Mesendoderm (in vitro differentiated cells): ENCODE results near the gene CSNK2A1.
"Not testable (repeated sequence)": the region's sequence is repeated elsewhere in the genome, so short reads cannot be mapped to it uniquely, and the experiment has no call there.

Source experiments
- DNase-seq: peaks from one replicate; pipeline ENCODE4 v3.0.0; 2013
- H2AK5ac ChIP-seq: 2 replicates; pipeline ENCODE4 v1.6.1; 2013; ENCODE audit warnings: low read length, inconsistent platforms
- H2BK120ac ChIP-seq: 2 replicates; pipeline ENCODE4 v1.6.1; 2013; ENCODE audit warnings: low read depth, mild to moderate bottlenecking, low read length, moderate library complexity, mixed read lengths
- H2BK15ac ChIP-seq: replicated peaks from 2 replicates; pipeline ENCODE4 v1.6.1; 2013; ENCODE audit warnings: low read depth, mild to moderate bottlenecking, moderate library complexity
- H2BK5ac ChIP-seq: 2 replicates; pipeline ENCODE4 v1.6.1; 2013; ENCODE audit warnings: low read length, inconsistent platforms
- H3K18ac ChIP-seq: 2 replicates; pipeline ENCODE4 v1.6.1; 2013; ENCODE audit warnings: mild to moderate bottlenecking, low read length, mixed read lengths
- H3K23ac ChIP-seq: one replicate; pipeline ENCODE4 v1.6.1; 2013; ENCODE audit warnings: low read length
- H3K27ac ChIP-seq: 2 replicates; pipeline ENCODE4 v1.5.1; 2013; ENCODE audit warnings: low read depth, mild to moderate bottlenecking, inconsistent platforms, low read length, moderate library complexity
- H3K27me3 ChIP-seq: 2 replicates; pipeline ENCODE4 v1.6.1; 2013; ENCODE audit warnings: low read length, control low read depth, mild to moderate bottlenecking, inconsistent platforms; ENCODE audit not compliant: insufficient read depth, poor library complexity
- H3K36me3 ChIP-seq: 2 replicates; pipeline ENCODE4 v1.6.1; 2013; ENCODE audit warnings: low read length, inconsistent platforms; ENCODE audit not compliant: control insufficient read depth, insufficient read depth
- H3K4ac ChIP-seq: one replicate; pipeline ENCODE4 v1.6.1; 2013; ENCODE audit warnings: low read depth, mild to moderate bottlenecking, low read length, moderate library complexity
- H3K4me1 ChIP-seq: 2 replicates; pipeline ENCODE4 v1.6.1; 2013; ENCODE audit warnings: low read depth, low read length, inconsistent platforms; ENCODE audit not compliant: control insufficient read depth
- H3K4me2 ChIP-seq: 2 replicates; pipeline ENCODE4 v1.6.1; 2013; ENCODE audit warnings: low read length
- H3K4me3 ChIP-seq: 2 replicates; pipeline ENCODE4 v1.5.1; 2013; ENCODE audit warnings: mild to moderate bottlenecking, low read length
- H3K56ac ChIP-seq: one replicate; pipeline ENCODE4 v1.6.1; 2013; ENCODE audit warnings: low read length
- H3K79me1 ChIP-seq: 2 replicates; pipeline ENCODE4 v1.6.1; 2013; ENCODE audit warnings: low read length, inconsistent platforms
- H3K79me2 ChIP-seq: 2 replicates; pipeline ENCODE4 v1.6.1; 2013; ENCODE audit warnings: mild to moderate bottlenecking, low read length; ENCODE audit not compliant: control insufficient read depth, insufficient read depth
- H3K9ac ChIP-seq: 2 replicates; pipeline ENCODE4 v1.6.1; 2013; ENCODE audit warnings: low read length, inconsistent platforms
- H4K5ac ChIP-seq: one replicate; pipeline ENCODE4 v1.6.1; 2013; ENCODE audit warnings: low read length
- H4K8ac ChIP-seq: one replicate; pipeline ENCODE4 v1.6.1; 2013; ENCODE audit warnings: low read depth, mild to moderate bottlenecking, control low read depth, low read length, moderate library complexity
- WGBS: extraction: QIAGEN DNeasy Blood & Tissue Kit; methylation state at CpG from one replicate; pipeline ENCODE4 v1.1.7; 2013; ENCODE audit warnings: low lambda C conversion rate, missing lambda C conversion rate; ENCODE audit not compliant: insufficient coverage; ENCODE audit errors: extremely low coverage; 5-methylcytosine and 5-hydroxymethylcytosine counted together

Gene CSNK2A1

DNA sequence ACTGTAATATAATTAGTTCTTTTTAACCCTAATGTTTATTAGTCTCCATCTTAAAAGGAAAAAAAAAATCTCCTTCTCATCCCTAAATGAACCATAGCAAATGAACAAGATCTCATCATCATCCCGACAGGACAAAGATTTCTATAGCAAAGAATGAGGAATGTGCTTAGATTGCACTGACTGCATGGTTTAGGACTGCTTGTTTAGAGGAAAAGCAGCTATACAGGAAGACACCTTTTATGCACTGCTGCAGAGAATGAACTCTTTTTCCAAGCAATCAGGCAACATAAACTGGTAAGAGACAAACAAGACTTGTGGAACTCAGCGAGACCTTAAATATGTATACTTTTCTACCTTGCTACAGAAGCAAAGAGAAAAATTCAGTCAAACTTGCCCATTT lies 26.8 kb downstream of the CSNK2A1 start:
- Histone ChIP-seq H3K4ac (no peak overlapping the region), H3K27me3 (no peaks in the 10 kb centered on the region), H4K5ac (no peak overlapping the region), H3K79me2 (peaks cover 78% of the 10 kb centered on the region), H3K23ac (no peak overlapping the region), H2BK15ac (no peak overlapping the region), H3K79me1 (peaks cover 8% of the 10 kb centered on the region), H3K4me2 (no peak overlapping the region), H2AK5ac (no peak overlapping the region), H3K56ac (no peak overlapping the region), H3K4me3 (no peak overlapping the region), H3K4me1 (no peaks in the 10 kb centered on the region), H3K36me3 (no peaks in the 10 kb centered on the region), H4K8ac (no peak overlapping the region), H2BK5ac (no peak overlapping the region), H3K9ac (no peak overlapping the region), H3K27ac (no peak overlapping the region), H2BK120ac (no peak overlapping the region), H3K18ac (no peak overlapping the region)
- no CpG with 5 or more reads among the region's 2 CpGs for WGBS
- DNase-seq: no peak

- no peak overlapping the region for H2BK15ac ChIP-seq
- no peak overlapping the region for H3K27ac ChIP-seq
- no peak overlapping the region for H3K9ac ChIP-seq
- no peak overlapping the region for H3K4ac ChIP-seq
- H3K79me1 ChIP-seq: peaks cover 8% of the 10 kb centered on the region
- WGBS: no CpG with 5 or more reads among the region's 3 CpGs
- no peaks in the 10 kb centered on the region for H3K4me1 ChIP-seq
- H3K36me3 ChIP-seq: no peaks in the 10 kb centered on the region
- no peaks in the 10 kb centered on the region for H3K27me3 ChIP-seq
- no peak overlapping the region for H3K18ac ChIP-seq
- H4K5ac ChIP-seq: no peak overlapping the region
- no peak overlapping the region for H3K56ac ChIP-seq
- no peak for DNase-seq
- H2BK5ac ChIP-seq: no peak overlapping the region
- no peak overlapping the region for H3K4me2 ChIP-seq
- no peak overlapping the region for H2AK5ac ChIP-seq
- H3K23ac ChIP-seq: no peak overlapping the region
- H2BK120ac ChIP-seq: no peak overlapping the region
- peaks cover 78% of the 10 kb centered on the region for H3K79me2 ChIP-seq
- H3K4me3 ChIP-seq: no peak overlapping the region
- H4K8ac ChIP-seq: no peak overlapping the region
These were observed 27.9 kb downstream of the CSNK2A1 start for GRCh38 chr20:515696-516095.

DNA sequence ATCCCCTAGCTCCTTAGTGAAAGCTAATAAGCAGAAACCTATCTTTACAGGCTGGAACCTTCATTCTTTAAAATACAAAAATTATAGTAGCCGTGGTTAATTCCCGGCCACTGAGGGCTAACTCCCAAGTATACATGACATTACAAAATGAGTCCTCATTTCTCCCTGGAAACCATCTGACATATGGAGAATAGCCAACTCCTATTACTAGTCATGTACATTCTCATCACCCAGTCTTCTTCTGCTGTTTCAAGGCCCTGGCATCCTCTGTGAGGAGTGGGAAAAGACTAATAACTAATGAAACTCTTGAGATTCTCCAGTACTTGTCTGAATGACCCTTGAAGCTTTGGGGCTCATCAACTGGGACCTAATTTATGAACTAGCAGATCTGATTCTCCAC lies 30.2 kb downstream of the CSNK2A1 start:
- no CpG with 5 or more reads among the region's 2 CpGs for WGBS
- Histone ChIP-seq H3K36me3 (no peaks in the 10 kb centered on the region), H3K18ac (no peak overlapping the region), H3K4me2 (no peak overlapping the region), H3K79me2 (peaks cover 83% of the 10 kb centered on the region), H3K4me1 (no peaks in the 10 kb centered on the region), H3K27me3 (no peaks in the 10 kb centered on the region), H3K23ac (no peak overlapping the region), H3K27ac (no peak overlapping the region), H2BK15ac (no peak overlapping the region), H3K56ac (no peak overlapping the region), H3K9ac (no peak overlapping the region), H2AK5ac (no peak overlapping the region), H3K4me3 (no peak overlapping the region), H4K5ac (no peak overlapping the region), H2BK120ac (no peak overlapping the region), H4K8ac (no peak overlapping the region), H3K4ac (no peak overlapping the region), H2BK5ac (no peak overlapping the region), H3K79me1 (peaks cover 11% of the 10 kb centered on the region)
- no peak for DNase-seq

DNA sequence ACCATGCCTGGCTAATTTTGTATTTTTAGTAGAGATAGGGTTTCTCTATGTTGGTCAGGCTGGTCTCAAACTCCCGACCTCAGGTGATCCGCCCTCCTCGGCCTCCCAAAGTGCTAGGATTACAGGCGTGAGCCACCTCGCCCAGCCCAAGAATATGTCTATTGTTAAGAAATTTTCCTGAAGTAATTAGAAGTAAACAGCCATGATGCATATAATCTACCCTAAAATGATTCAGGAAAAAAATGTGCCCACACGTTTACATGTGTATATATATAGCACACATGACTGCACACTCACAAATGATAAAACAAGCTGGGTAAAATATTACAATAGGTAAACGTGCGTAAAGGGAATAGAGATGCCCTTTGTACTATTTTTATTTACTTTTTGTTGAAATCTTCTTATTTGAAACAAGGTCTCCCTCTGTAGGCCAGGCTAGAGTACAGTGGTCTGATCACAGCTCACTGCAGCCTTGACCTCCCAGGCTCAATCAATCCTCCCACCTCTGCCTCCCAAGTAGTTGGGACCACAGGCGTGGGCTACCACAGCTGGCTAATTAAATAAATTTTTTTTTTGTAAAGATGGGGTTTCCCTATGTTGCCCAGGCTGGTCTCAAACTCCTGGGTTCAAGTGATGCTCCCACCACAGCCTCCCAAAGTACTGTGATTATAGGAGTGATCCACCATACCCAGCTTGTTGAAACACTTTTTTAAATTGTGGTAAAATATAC lies 33.1 kb downstream of the CSNK2A1 start:
- Histone ChIP-seq H3K79me2 (peaks cover 72% of the 10 kb centered on the region), H3K79me1 (peaks cover 16% of the 10 kb centered on the region)
- not testable (repeated sequence) for H2BK5ac ChIP-seq, H3K9ac ChIP-seq, H3K56ac ChIP-seq, H4K5ac ChIP-seq, H3K23ac ChIP-seq, H3K18ac ChIP-seq, H2BK15ac ChIP-seq, H3K4me1 ChIP-seq, H3K27ac ChIP-seq, H3K4me2 ChIP-seq, H4K8ac ChIP-seq, DNase-seq, H3K27me3 ChIP-seq, H2BK120ac ChIP-seq, H3K4ac ChIP-seq, H2AK5ac ChIP-seq, H3K4me3 ChIP-seq, H3K36me3 ChIP-seq
- no CpG with 5 or more reads among the region's 9 CpGs for WGBS

- DNase-seq, H3K56ac ChIP-seq, H2BK120ac ChIP-seq, H2AK5ac ChIP-seq, H3K23ac ChIP-seq, H4K5ac ChIP-seq, H3K4me2 ChIP-seq, H3K27ac ChIP-seq, H3K4me1 ChIP-seq, H3K9ac ChIP-seq, H3K36me3 ChIP-seq, H2BK5ac ChIP-seq, H3K4me3 ChIP-seq, H3K4ac ChIP-seq, H3K27me3 ChIP-seq, H3K18ac ChIP-seq, H2BK15ac ChIP-seq, H4K8ac ChIP-seq: not testable (repeated sequence)
- Histone ChIP-seq H3K79me2 (peaks cover 51% of the 10 kb centered on the region), H3K79me1 (peaks cover 12% of the 10 kb centered on the region)
- no CpG with 5 or more reads among the region's 6 CpGs for WGBS
These were observed 35.2 kb downstream of the CSNK2A1 start for GRCh38 chr20:508364-508787.
